SK-N-MC (cell line): ENCODE results near the gene CTNND2.

Experiments
- DNase-seq: peaks from one replicate; pipeline ENCODE4 v3.0.0-alpha.2; 2011; ENCODE audit warnings: low read depth, low spot score
- H3K27ac ChIP-seq: fragments of 200-600 bp; sonication (generic); 2 replicates; pipeline ENCODE4 v1.5.1; 2016; ENCODE audit warnings: mixed run types
- H3K36me3 ChIP-seq: fragments of 200-600 bp; sonication (generic); 2 replicates; pipeline ENCODE4 v1.6.1; 2017; ENCODE audit warnings: antibody characterized with exemption, low read length, mixed read lengths; ENCODE audit not compliant: insufficient read depth
- H3K4me3 ChIP-seq: fragments of 200-600 bp; sonication (generic); 2 replicates; pipeline ENCODE4 v1.5.1; 2016
- H3K9ac ChIP-seq: fragments of 200-600 bp; sonication (generic); 2 replicates; pipeline ENCODE4 v1.8.0; 2017; ENCODE audit warnings: mixed run types, mixed read lengths; ENCODE audit not compliant: insufficient read length
- H3K9me3 ChIP-seq: fragments of 200-600 bp; sonication (generic); 2 replicates; pipeline ENCODE4 v1.6.1; 2017; ENCODE audit warnings: low read depth, mild to moderate bottlenecking, antibody characterized with exemption, low read length, moderate library complexity, mixed read lengths
- EZH2 ChIP-seq: fragments of 200-600 bp; sonication (generic); IDR thresholded peaks from one replicate; pipeline ENCODE4 v1.6.1; 2017; ENCODE audit warnings: antibody characterized with exemption
- FOXP2 ChIP-seq: optimal IDR thresholded peaks from 2 replicates; pipeline ENCODE3; 2011; ENCODE audit warnings: mild to moderate bottlenecking, moderate library complexity; ENCODE audit not compliant: insufficient read depth; ENCODE audit errors: extremely low read length, control extremely low read depth
- POLR2AphosphoS5 ChIP-seq: IDR thresholded peaks from 2 replicates; pipeline ENCODE4 v1.6.1; 2012; ENCODE audit warnings: mild to moderate bottlenecking, low read depth, low read length, borderline replicate concordance

The CTNND2 gene

GRCh38 chr5:11692636-11693035 is 211.6 kb downstream of the CTNND2 start:
- Histone ChIP-seq H3K9ac (no peak overlapping the region), H3K4me3 (no peak overlapping the region), H3K9me3 (no peaks in the 10 kb centered on the region), H3K27ac (no peak overlapping the region), H3K36me3 (no peaks in the 10 kb centered on the region)
- TF ChIP-seq FOXP2 = no peak
- no peak for TF ChIP-seq EZH2
- no peak for TF ChIP-seq POLR2AphosphoS5
- DNase-seq = no peak

- DNase-seq = no peak
- H3K4me3 ChIP-seq = no peak overlapping the region
- H3K9me3 ChIP-seq = no peaks in the 10 kb centered on the region
- no peak for TF ChIP-seq FOXP2
- no peak for TF ChIP-seq POLR2AphosphoS5
- TF ChIP-seq EZH2 = no peak
- no peak overlapping the region for H3K9ac ChIP-seq
- H3K27ac ChIP-seq = no peak overlapping the region
- no peaks in the 10 kb centered on the region for H3K36me3 ChIP-seq
Measured at GRCh38 chr5:11687498-11687897, 216.7 kb downstream of the CTNND2 start.

- Histone ChIP-seq H3K4me3 (no peak overlapping the region), H3K9ac (no peak overlapping the region)
- TF ChIP-seq POLR2AphosphoS5 (no peak), EZH2 (no peak), FOXP2 (no peak)
Measured at GRCh38 chr5:11684607-11685006, 219.6 kb downstream of the CTNND2 start.

GRCh38 chr5:11683666-11684065 is 220.6 kb downstream of the CTNND2 start:
- TF ChIP-seq EZH2 (no peak), FOXP2 (no peak), POLR2AphosphoS5 (no peak)
- no peak for DNase-seq

More at GRCh38 chr5:11684607-11685006, 219.6 kb downstream of the CTNND2 start:
- no peak for DNase-seq
- H3K9me3 ChIP-seq = no peaks in the 10 kb centered on the region
- no peak overlapping the region for H3K27ac ChIP-seq
- H3K36me3 ChIP-seq = no peaks in the 10 kb centered on the region

GRCh38 chr5:11681796-11682195 is 222.4 kb downstream of the CTNND2 start:
- Histone ChIP-seq H3K36me3 (no peaks in the 10 kb centered on the region), H3K27ac (no peak overlapping the region), H3K4me3 (no peak overlapping the region), H3K9me3 (no peaks in the 10 kb centered on the region), H3K9ac (no peak overlapping the region)
- no peak for DNase-seq
- no peak for TF ChIP-seq EZH2
- TF ChIP-seq FOXP2 = no peak
- no peak for TF ChIP-seq POLR2AphosphoS5

More at GRCh38 chr5:11683666-11684065, 220.6 kb downstream of the CTNND2 start:
- no peaks in the 10 kb centered on the region for H3K9me3 ChIP-seq
- H3K9ac ChIP-seq = no peak overlapping the region
- H3K4me3 ChIP-seq = no peak overlapping the region
- no peaks in the 10 kb centered on the region for H3K36me3 ChIP-seq
- no peak overlapping the region for H3K27ac ChIP-seq

GRCh38 chr5:11679676-11680075 is 224.6 kb downstream of the CTNND2 start:
- H3K9me3 ChIP-seq = no peaks in the 10 kb centered on the region
- H3K4me3 ChIP-seq = no peak overlapping the region
- no peak for DNase-seq
- no peak overlapping the region for H3K27ac ChIP-seq
- H3K9ac ChIP-seq = no peak overlapping the region
- H3K36me3 ChIP-seq = no peaks in the 10 kb centered on the region
- TF ChIP-seq EZH2 (no peak), POLR2AphosphoS5 (no peak), FOXP2 (no peak)

GRCh38 chr5:11675184-11675583 is 229.1 kb downstream of the CTNND2 start:
- H3K9ac ChIP-seq = no peak overlapping the region
- no peak overlapping the region for H3K27ac ChIP-seq
- no peak for DNase-seq
- H3K4me3 ChIP-seq = no peak overlapping the region
- H3K36me3 ChIP-seq = no peaks in the 10 kb centered on the region
- TF ChIP-seq FOXP2 (no peak), EZH2 (no peak), POLR2AphosphoS5 (no peak)
- no peaks in the 10 kb centered on the region for H3K9me3 ChIP-seq

GRCh38 chr5:11672385-11673085 is 231.7 kb downstream of the CTNND2 start:
- Histone ChIP-seq H3K4me3 (no peak overlapping the region), H3K9ac (no peak overlapping the region), H3K36me3 (no peaks in the 10 kb centered on the region), H3K27ac (no peak overlapping the region), H3K9me3 (no peaks in the 10 kb centered on the region)
- no peak for TF ChIP-seq FOXP2
- TF ChIP-seq POLR2AphosphoS5 = no peak
- TF ChIP-seq EZH2 = no peak
- no peak for DNase-seq

GRCh38 chr5:11658376-11658775 is 245.9 kb downstream of the CTNND2 start:
- H3K36me3 ChIP-seq = no peaks in the 10 kb centered on the region
- no peak overlapping the region for H3K4me3 ChIP-seq
- no peak overlapping the region for H3K27ac ChIP-seq
- H3K9ac ChIP-seq = no peak overlapping the region
- H3K9me3 ChIP-seq = no peaks in the 10 kb centered on the region
- DNase-seq = no peak
- TF ChIP-seq FOXP2 = no peak
- no peak for TF ChIP-seq POLR2AphosphoS5
- no peak for TF ChIP-seq EZH2
